Measurements from ENCODE around the gene PTPRB.

Gene PTPRB

GRCh38 chr12:70670948-70671347 lies 33.7 kb upstream of the PTPRB start:
- Histone ChIP-seq H3K9me3 (no peaks in the 10 kb centered on the region), H3K27me3 (no peaks in the 10 kb centered on the region), H3K4me3 (no peak overlapping the region), H3K4me1 (no peaks in the 10 kb centered on the region), H3K36me3 (no peaks in the 10 kb centered on the region), H3K27ac (no peak overlapping the region)
- no peak for TF ChIP-seq CTCF (IDR thresholded peaks at IDR 0.05)
- intact Hi-C loops (cut with DNase I; ENCODE audit: low total_unique reads), result no loop called here
- DNase-seq, result no peak

GRCh38 chr12:70667253-70667652 lies 30.0 kb upstream of the PTPRB start:
- TF ChIP-seq CTCF (IDR thresholded peaks at IDR 0.05), result no peak
- Histone ChIP-seq H3K4me1 (no peaks in the 10 kb centered on the region), H3K27ac (no peak overlapping the region), H3K27me3 (no peaks in the 10 kb centered on the region), H3K36me3 (no peaks in the 10 kb centered on the region), H3K4me3 (no peak overlapping the region), H3K9me3 (no peaks in the 10 kb centered on the region)
- no peak for DNase-seq
- intact Hi-C loops (cut with DNase I; ENCODE audit: low total_unique reads), result no loop called here

GRCh38 chr12:70666364-70666763 lies 29.1 kb upstream of the PTPRB start:
- no peak overlapping the region for H3K27ac ChIP-seq
- peaks cover 0 to 5% (median 0%) of the 10 kb centered on the region in 4 donors for H3K4me1 ChIP-seq
- intact Hi-C loops (cut with DNase I; ENCODE audit: low total_unique reads), result no loop called here
- H3K27me3 ChIP-seq, result no peaks in the 10 kb centered on the region
- DNase-seq, result no peak
- H3K36me3 ChIP-seq, result no peaks in the 10 kb centered on the region
- H3K4me3 ChIP-seq, result no peak overlapping the region
- TF ChIP-seq CTCF (IDR thresholded peaks at IDR 0.05), result no peak
- no peaks in the 10 kb centered on the region for H3K9me3 ChIP-seq

- H3K27me3 ChIP-seq, result no peaks in the 10 kb centered on the region
- DNase-seq, result no peak
- intact Hi-C loops (cut with DNase I; ENCODE audit: low total_unique reads), result no loop called here
- no peaks in the 10 kb centered on the region for H3K36me3 ChIP-seq
- H3K4me1 ChIP-seq, result peaks cover 0 to 12% (median 0%) of the 10 kb centered on the region in 4 donors
- H3K27ac ChIP-seq, result no peak overlapping the region
- no peak overlapping the region for H3K4me3 ChIP-seq
- H3K9me3 ChIP-seq, result no peaks in the 10 kb centered on the region
- no peak for TF ChIP-seq CTCF (IDR thresholded peaks at IDR 0.05)
These were observed 27.2 kb upstream of the PTPRB start for GRCh38 chr12:70664465-70664881.

- Histone ChIP-seq H3K27ac (no peak overlapping the region), H3K4me1 (peaks cover 0 to 12% (median 0%) of the 10 kb centered on the region in 4 donors), H3K36me3 (no peaks in the 10 kb centered on the region), H3K27me3 (no peaks in the 10 kb centered on the region), H3K4me3 (no peak overlapping the region), H3K9me3 (no peaks in the 10 kb centered on the region)
- DNase-seq, result no peak
- intact Hi-C loops (cut with DNase I; ENCODE audit: low total_unique reads), result no loop called here
- TF ChIP-seq CTCF (IDR thresholded peaks at IDR 0.05), result no peak
These were observed 26.6 kb upstream of the PTPRB start for GRCh38 chr12:70663838-70664237.
